ENCODE results near the gene CHCT1. TPM values are rescaled to one million over a fixed set of nuclear protein-coding genes. Genes with fewer than 3 reads are reported as not detected.

CHCT1 gene
- total and polyA plus RNA-seq, 12 donors, result 0.37 to 0.41 TPM; not detected in 10

DNA sequence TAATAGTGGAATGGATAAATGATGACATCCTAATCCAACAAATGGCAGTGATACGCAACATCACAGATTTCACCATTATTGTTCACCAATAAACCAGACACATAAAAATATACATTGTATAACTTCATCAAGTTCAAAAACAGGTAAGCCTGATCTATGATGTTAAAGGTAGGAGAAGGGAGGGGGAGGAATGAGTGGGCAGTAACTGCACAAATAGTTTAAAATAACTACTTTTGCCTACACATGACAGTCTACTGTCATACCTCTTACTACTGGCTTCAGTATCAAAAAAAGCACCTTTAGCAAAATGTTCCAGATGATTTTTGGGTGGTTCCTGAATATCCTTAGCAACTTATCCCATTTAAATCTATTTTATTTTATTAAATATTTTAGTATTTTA is 28.8 kb downstream of the CHCT1 start:
- Histone ChIP-seq H3K27ac (no peak overlapping the region), H3K4me3 (no peak overlapping the region), H3K27me3 (no peaks in the 10 kb centered on the region), H3K4me1 (replicated peaks in 1 of 2) (no peaks in the 10 kb centered on the region), H3K36me3 (replicated peaks in 1 of 2) (peaks cover 0 to 81% of the 10 kb centered on the region in 2 donors), H3K9me3 (replicated peaks in 1 of 3) (no peaks in the 10 kb centered on the region)
- intact Hi-C loops (cut with DNase I), result no loop called here
- TF ChIP-seq, protein P1, sequence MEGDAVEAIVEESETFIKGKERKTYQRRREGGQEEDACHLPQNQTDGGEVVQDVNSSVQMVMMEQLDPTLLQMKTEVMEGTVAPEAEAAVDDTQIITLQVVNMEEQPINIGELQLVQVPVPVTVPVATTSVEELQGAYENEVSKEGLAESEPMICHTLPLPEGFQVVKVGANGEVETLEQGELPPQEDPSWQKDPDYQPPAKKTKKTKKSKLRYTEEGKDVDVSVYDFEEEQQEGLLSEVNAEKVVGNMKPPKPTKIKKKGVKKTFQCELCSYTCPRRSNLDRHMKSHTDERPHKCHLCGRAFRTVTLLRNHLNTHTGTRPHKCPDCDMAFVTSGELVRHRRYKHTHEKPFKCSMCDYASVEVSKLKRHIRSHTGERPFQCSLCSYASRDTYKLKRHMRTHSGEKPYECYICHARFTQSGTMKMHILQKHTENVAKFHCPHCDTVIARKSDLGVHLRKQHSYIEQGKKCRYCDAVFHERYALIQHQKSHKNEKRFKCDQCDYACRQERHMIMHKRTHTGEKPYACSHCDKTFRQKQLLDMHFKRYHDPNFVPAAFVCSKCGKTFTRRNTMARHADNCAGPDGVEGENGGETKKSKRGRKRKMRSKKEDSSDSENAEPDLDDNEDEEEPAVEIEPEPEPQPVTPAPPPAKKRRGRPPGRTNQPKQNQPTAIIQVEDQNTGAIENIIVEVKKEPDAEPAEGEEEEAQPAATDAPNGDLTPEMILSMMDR (IDR thresholded peaks at IDR 0.05), result no peak
- TF ChIP-seq POLR2A (IDR thresholded peaks at IDR 0.05), result no peak
- DNase-seq, result no peak
- WGBS, 4 donors, result 93 to 100% (median 96%) methylated on average over 1 of the region's 1 CpG

DNA sequence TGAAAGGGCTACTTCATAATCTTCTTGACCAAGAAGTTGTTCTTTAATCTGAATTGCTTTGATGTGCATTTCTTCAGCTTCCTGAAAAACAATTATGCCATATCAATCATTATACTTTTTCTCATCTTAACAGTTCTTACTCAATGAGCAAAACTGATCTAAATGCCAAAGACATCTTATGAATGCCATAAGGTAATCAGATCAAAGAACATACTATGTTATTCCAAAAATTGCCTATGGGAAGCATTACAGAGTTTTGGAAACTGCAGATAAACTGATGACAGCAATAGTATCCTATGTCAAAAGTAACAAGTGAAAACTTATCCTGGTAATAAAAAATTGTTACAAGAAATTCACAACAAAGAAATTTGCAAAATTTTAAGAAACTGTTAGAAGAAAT is 29.7 kb downstream of the CHCT1 start:
- Histone ChIP-seq H3K27ac (no peak overlapping the region), H3K9me3 (replicated peaks in 1 of 3) (no peaks in the 10 kb centered on the region), H3K27me3 (no peaks in the 10 kb centered on the region), H3K36me3 (replicated peaks in 1 of 2) (peaks cover 0 to 81% of the 10 kb centered on the region in 2 donors), H3K4me3 (no peak overlapping the region), H3K4me1 (replicated peaks in 1 of 2) (no peaks in the 10 kb centered on the region)
- DNase-seq, result no peak
- intact Hi-C loops (cut with DNase I), result no loop called here
- TF ChIP-seq, protein P1 (IDR thresholded peaks at IDR 0.05), result no peak
- TF ChIP-seq POLR2A (IDR thresholded peaks at IDR 0.05), result no peak

DNA sequence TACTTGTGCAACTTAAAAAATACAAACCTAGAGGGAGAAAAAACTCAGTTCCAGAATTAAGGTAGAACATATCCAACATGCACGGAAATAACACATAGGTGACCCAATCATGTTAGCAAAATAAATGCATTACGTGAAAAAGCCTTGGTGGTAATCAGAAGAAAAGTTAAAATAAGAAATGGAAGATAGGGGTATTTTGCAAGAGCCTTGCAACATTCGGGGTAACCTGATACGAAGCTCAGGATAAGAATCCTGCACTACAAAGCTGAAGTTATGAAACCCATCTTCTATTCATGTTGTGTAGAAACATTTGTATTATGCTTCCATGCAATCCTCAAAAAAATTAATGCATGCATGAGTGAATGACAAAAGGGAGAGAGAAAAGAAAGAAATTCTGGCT is 33.1 kb downstream of the CHCT1 start:
- H3K27me3 ChIP-seq, result no peaks in the 10 kb centered on the region
- DNase-seq, result no peak
- 79 to 83% (median 81%) methylated on average over 4 of the region's 4 CpGs for WGBS, 4 donors
- no peak overlapping the region for H3K4me3 ChIP-seq
- H3K36me3 ChIP-seq (replicated peaks in 1 of 2), result peaks cover 0 to 86% of the 10 kb centered on the region in 2 donors
- no peaks in the 10 kb centered on the region for H3K9me3 ChIP-seq (replicated peaks in 1 of 3)
- TF ChIP-seq, protein P1 (IDR thresholded peaks at IDR 0.05), result no peak
- no peak for TF ChIP-seq POLR2A (IDR thresholded peaks at IDR 0.05)
- H3K4me1 ChIP-seq (replicated peaks in 1 of 2), result no peaks in the 10 kb centered on the region
- H3K27ac ChIP-seq, result no peak overlapping the region
- intact Hi-C loops (cut with DNase I), result no loop called here

DNA sequence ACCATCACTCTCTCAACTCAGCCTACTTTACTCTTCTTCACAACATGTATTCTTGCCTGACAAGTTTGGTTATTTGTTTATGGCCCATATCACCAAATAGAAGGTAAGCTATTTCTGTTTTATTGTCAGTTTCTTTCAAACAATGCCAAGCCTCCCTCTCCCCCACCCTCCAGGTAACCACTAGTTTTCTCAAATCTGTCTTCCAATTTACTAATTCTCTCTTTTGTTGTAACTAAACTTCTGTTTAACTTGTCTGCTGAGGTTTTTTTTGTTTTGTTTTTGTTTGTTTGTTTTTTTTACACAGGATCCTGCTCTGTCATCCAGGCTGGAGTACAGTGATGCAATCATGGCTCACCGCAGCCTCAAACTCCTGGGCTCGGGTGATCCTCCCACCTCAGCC is 34.9 kb downstream of the CHCT1 start:
- H3K36me3 ChIP-seq (replicated peaks in 1 of 2), result peaks cover 0 to 86% of the 10 kb centered on the region in 2 donors
- TF ChIP-seq POLR2A (IDR thresholded peaks at IDR 0.05), result no peak
- H3K4me3 ChIP-seq, result no peak overlapping the region
- DNase-seq, result no peak
- 91 to 100% (median 99%) methylated on average over 2 of the region's 2 CpGs for WGBS, 4 donors
- H3K4me1 ChIP-seq (replicated peaks in 1 of 2), result no peaks in the 10 kb centered on the region
- no peaks in the 10 kb centered on the region for H3K9me3 ChIP-seq (replicated peaks in 1 of 3)
- intact Hi-C loops (cut with DNase I), result no loop called here
- H3K27me3 ChIP-seq, result no peaks in the 10 kb centered on the region
- no peak overlapping the region for H3K27ac ChIP-seq

DNA sequence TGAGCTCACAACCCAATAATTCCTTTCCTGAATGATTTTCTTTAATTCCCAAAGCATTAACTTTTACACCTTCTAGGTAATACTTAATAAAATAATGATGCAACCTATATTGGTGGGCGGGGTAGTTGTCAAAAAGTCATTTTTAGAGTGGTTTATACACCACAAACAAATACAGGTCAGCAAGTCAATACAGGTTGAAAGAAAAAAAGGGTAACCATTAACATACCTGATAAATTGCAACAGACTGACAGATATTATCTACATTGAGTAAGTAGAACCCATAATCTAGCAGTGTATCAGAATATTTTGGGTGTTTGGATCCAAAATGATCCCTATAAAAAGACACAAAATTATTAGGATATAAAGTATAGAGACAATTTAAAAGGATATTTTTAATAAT is 39.3 kb downstream of the CHCT1 start:
- TF ChIP-seq POLR2A (IDR thresholded peaks at IDR 0.05), result no peak
- TF ChIP-seq, protein P1 (IDR thresholded peaks at IDR 0.05), result no peak
- WGBS, 4 donors, result 94 to 100% (median 97%) methylated on average over 1 of the region's 1 CpG
- Histone ChIP-seq H3K4me3 (no peak overlapping the region), H3K27me3 (no peaks in the 10 kb centered on the region), H3K27ac (no peak overlapping the region), H3K36me3 (replicated peaks in 1 of 2) (peaks cover 0 to 83% of the 10 kb centered on the region in 2 donors), H3K4me1 (replicated peaks in 1 of 2) (no peaks in the 10 kb centered on the region), H3K9me3 (replicated peaks in 1 of 3) (no peaks in the 10 kb centered on the region)
- intact Hi-C loops (cut with DNase I), result no loop called here
- no peak for DNase-seq
